HG03139 (cell line): ENCODE data around the gene ZNF24.
A peak's percentile ranks its signal among the peaks of the same experiment; 100 is the strongest.

Source experiments
- ATAC-seq: cut with Tn5 transposase; IDR thresholded peaks from one replicate; pipeline ENCODE4 v1.9.1; 2021; ENCODE audit not compliant: unreplicated experiment

ZNF24 gene

DNA sequence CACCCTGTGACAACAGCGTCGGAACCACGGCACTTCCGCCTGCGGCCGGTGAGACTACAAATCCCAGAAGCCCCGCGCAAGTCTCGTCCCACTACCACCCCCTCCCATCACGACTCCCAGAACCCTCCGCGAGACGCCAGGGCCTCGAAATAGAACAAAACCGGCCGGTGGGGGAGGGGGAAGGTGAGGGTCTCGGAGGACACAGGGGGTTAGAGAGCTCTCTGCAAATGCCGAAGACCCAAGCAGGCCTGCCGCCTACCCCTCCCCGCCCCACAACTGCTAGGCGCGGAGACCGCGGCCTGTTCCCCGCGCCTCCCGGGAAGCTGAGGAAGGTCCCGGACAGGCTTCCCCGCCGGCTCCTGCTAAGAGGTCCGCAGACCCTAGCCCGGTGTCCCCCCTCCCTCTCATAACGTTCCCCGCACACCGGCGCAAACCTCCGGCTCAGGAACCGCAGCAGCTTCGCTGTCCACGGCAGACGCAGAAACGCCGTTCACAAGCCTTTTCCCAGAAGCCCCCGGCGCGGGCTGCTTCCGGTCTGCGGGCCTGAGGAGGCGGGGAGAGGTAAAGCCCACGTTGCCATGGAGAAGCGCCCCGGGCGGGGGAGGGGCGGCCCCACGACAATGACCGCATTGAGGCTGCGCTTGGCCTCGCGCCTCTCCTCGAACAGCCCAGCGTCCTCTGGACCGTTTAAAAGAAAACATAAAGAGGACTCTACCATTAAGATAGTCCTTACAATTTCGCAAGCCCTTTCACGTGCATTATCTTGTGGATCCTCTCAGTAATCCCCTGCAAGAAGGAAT is at the start of gene ZNF24:
Gene ZNF24, minus strand, starts transcription at position 485 of the 800 bp plus-strand sequence. CDS start 3,770 bp downstream, outside the sequence.
- peak; percentile 90 for ATAC-seq

DNA sequence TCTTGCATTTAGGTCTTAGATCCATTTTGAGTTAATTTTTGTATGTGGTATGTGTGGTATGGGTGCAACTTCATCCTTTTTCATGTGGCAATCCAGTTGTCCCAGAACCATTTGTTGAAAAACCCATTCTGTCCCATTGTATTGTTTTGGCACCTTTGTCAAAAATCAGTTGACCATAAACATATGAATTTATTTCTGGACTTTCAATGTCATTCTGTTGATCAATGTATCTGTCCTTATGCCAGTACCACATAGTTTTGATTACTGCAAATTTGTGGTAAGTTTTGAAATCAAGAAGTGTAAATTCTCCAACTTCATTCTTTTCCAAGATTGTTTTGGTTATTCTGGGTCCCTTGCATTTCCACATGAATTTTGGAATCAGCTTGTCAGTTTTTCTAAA is 49.5 kb upstream of the ZNF24 start:
- no peak for ATAC-seq

DNA sequence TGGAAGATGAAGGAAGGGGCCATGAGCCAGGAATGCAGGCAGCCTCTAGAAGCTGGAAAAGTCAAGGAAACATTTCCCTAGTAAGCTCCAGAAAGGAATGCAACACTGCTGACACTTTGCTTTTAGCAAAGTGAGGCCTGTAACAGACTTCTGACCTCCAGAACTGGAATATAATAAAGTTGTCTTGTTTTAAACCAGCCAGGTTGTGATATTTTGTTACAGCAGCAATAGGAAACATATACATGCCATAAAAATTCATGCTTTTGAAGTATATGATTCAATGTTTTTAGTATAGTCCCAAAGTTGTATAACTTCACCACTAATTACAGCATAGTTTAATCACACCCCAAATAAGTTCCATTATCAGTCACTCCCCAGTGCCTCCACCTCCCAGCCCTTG is 48.2 kb upstream of the ZNF24 start:
- ATAC-seq: no peak

DNA sequence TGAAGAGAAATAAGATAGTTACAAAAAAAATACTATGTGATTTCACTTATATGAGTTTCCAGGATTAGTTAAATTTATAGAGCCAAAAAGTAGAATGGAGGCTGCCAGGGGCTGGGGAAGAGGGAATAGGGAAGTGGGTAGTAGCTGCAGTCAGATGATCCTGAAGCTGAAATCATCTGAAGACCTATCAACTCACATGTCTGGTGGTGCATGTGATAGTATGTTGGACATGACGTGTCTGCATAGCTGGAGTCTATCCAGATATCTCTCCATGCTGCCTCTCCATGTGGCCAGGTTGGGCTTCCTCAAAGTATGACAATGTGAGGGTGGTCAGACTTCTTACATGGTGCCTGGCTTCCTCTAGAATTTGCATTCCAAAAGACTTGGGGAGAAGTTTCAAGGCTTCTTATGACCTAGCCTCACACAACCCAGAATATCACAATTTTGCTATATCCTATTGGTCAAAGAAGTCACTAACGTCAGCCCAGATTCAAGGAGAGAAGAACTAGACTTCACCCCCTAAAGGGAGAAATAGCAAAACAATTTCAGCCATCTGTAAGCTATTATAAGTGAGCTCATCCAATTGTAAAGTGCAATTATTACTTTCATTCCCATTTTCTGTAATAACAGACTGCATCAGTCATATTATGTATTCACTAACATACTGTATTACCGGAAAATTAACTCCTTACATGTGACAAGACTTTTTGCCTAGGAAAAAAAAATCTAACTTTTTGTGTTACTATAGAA is 46.9 kb upstream of the ZNF24 start:
- no peak for ATAC-seq

DNA sequence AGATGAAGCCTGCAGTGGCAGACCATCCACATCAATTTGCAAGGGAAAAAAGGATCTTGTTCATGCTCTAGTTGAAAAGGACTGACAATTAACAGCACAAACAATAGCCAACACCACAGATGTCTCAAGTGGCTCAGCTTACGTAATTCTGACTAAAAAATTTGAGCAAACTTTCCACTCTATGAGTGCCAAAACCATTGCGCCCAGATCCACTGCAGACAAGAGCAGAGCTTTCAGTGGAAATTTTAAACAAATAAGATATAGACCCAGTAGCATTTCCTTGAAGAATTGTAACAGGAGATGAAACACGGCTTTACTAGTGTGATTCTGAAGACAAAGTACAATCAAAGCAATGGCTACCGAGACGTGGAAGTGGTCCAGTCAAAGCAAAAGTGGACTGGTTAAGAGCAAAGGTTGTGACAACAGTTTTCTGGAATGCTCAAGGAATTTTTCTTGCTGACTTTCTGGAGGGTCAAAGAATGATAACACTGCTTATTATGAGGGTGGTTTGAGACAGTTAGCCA is 44.9 kb upstream of the ZNF24 start:
- no peak for ATAC-seq

DNA sequence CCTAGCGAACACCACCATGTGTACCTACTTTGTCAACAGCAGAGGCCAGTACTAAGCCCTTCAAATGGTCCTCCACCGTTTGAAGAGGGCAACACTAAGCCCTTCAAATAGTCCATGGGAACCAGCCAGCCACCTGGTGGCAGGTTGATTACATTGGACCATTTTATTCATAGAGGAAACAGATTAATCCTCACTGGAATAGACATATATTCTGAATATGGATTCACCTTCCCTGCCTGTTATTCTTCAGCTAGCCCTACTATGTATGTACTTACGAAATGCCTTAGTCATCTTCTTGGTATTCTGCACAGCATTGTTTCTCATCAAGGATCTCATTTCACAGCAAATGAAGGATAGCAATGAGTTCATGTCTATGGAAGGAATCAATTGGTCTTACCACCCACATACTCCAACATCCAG is 42.9 kb upstream of the ZNF24 start:
- no peak for ATAC-seq

DNA sequence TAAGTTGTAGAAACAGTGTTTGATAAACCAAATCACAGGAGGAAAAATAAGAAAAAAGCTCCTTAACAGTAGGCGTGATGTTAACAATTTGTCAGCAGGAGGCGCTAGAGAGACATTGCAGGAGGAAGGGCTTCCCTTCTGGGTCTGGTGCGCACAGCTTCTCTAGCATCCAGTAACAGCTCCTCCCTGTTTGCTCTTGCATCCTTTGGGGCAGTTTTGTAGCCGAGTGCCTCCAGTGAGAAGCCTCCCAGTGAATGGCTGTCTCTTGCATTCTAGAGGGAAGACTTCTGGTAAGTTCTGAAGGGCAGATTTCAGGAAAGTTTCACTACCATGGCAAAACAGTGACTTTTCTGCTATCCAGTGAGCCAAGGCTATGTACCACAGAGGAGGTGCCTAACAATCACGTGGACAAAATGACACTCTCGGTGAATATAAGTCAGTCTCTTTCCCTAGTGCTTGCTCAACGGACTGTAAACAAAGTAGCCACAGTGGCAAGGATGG is 42.4 kb upstream of the ZNF24 start:
- ATAC-seq: peak; percentile 72

DNA sequence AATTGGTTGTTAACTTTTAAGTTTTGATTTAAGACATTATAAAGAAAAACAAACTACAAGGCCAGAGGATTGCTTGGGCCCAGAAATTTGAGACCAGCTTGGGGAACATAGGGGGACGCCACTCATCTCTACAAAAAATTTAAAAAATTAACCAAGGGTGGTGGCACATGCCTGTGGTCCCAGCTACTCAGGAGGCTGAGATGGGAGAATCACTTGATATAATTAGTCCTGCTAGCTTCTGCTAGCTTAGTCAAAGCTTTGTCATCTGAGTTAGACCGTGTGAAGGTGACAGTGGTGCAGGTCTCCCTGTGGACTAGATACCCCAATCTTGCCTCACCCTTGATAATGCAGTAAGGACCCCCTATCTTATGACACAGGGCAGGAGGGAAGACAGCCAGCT is 38.9 kb upstream of the ZNF24 start:
- no peak for ATAC-seq

DNA sequence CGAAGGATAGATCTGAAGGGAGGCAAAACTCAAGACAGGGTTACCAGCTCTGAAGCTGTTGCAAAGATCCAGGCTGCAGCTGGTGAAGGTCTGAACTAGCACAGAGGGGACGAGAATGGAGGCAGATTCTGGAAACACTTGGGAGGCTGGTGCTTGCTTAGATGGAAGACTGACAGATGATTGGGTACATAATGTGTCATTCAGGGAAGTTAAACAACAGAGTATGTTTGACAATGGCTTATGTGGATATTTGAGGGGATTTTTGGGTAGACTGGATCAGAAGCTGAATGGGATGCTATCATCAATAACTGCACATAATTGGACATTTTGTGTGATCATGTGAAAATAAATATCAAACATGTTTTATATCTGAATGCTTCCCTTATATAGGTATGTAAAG is 35.2 kb upstream of the ZNF24 start:
- ATAC-seq: no peak

DNA sequence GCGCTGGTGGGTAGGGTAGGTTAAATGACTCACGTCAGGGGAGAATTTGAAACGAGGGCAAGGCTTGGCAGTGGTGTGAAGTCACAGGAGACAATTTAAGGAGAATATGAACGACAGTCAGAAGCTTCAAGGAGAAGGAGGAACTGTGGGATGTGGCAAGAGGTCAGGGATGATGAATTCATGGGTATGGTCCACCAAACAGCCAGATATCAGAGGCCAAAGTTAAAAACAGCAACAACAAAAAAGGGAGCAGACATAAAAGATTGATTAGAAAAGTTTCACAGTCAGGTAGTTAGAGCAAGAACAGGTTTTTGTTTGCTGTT is 34.3 kb upstream of the ZNF24 start:
- no peak for ATAC-seq

DNA sequence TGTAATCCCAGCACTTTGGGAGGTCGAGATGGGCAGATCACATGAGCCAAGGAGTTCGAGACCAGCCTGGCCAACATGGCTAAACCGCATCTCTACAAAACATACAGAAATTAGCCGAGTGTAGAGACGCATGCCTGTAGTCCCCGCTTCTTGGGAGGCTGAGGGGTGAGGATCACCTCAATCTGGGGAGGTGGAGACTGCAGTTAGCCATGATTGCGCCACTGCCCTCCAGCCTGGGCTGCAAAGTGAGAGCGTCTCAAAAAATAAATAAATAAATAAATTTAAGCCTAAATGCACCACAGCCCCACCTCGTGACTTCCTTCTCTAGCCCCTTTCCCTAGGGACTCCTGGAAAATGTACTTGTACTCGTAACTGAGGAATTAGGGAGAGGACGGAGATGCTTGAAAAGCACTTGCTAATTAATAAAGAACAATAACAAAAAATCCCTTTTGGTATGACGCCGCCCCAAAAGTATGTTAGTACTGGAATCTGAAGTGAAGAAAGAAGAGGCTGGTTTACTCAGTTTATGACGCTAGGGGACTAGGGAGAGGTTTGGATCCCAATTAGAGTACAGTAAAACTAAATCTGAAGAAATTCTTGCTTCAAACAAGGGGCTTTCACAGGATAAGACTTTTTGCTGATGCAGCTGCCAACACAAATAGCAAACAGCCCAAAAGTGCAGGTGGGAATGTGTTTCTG is 33.8 kb upstream of the ZNF24 start:
- ATAC-seq: no peak

DNA sequence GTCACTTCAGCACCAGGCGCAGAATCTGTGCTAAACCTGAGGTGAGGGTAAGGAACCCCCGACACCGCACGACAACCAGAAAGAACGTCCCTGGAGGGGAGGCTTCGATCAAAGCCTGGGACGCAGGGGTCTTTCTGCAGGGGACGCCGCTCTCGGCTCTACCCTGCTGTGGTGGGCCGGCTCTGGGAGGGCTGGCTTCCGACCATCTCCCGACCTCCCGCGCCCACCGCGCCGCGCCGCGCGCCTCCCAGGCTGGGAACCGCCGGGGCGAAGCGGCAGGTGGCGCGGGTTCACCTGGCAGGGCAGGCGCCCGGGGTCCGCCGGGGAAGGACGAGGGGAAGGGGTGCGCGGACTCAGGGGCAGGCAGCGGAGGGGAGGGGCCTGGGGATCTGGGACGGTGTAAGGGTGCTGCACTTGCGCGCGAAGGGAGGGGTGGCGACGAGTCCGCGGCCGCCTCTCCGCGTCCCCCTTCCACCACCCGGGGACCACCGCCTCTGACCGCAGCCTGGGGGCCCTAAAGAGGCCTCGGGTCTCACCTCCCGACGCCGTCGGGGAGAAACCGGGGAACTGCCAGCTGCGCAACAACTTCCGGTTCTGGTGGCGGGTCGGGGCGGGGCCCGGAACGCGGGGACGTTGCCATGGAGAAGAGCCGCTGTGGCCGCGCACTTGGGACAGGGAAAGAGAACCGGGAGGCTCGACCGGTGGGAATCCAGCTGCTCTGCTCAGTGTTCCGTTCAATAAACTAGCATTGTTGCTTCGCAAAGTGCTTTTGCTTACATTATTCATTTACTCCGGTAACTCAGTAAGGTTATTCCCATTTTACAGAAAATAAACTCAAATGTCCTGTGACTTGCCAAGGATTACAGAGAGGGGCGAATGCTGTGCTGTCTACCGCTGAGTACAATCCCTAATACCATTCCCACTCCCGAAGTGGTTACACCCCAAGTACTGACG is 32.8 kb upstream of the ZNF24 start, which contains the start of gene ZNF396:
Gene ZNF396, minus strand, starts transcription at position 596 of the 954 bp plus-strand sequence. CDS start 3,045 bp downstream, outside the sequence.
- peak; percentile 83 for ATAC-seq

DNA sequence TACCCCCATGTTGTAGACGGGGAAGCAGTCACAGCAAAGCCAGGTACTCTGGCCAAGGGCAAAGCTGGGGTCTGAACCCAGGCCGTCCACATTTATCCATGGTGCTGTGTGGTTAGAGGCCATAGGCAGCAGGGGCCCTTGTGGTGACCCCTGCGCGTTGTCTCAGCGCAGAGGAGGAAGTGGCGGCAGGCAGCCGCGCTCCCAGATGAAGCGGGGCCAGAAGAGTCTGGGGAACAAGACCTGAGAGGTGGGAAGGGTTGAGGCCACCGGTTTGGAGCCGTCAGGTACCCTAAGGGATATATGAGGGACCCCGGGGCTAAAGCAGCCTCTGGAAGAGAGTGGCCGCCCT is 32.1 kb upstream of the ZNF24 start:
- ATAC-seq: peak; percentile 49

DNA sequence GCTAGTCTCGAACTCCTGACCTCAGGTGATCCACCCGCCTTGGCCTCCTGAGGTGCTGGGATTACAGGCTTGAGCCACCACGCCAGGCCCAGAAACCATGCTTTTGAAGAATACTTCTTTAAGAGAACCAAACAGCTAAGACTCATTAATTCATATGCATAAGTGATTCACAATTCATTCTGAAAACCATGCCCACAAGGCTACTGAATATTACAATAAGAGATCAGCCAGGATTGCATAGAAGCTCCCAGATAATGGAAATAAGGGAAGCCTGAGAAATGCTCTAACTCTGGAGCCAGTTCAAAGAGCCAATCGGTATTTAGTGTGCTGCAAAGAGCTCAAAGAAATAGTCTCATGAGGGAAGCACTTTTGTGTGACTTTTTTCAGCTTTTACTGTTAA is 30.5 kb upstream of the ZNF24 start:
- no peak for ATAC-seq

DNA sequence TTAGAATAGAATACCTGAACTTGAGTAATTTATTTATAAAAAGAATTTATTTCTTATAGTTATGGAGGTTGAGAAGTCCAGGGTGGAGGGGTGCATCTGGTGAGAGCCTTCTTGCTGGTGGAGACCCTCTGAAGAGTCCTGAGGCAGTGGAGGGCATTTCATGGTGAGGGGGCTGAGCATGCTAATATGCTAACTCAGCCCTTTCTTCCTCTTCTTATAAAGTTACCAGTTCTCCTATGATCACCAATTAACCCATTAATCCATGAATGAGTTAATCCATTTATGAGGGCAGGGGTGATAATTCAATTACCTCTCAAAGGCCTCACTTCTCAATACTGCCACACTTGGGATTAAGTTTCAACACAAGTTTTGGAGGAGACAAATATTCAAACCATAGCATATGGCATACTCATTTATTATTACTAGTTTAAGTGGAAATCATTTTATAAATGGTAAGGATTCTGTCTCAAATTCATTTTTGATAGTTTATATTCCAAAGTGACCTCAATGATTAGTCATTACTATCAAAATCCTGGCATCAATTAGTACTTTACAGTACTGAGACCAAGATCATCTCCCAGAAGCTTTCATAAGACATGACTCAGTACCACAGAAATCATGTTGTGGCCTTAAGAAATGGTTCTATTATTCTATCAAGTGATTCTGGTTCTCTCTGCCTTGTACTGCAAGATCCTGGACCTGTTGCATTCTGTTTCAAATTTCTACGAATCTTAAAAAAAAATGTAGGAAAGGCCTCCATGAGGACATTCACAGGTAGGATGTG is 27.4 kb upstream of the ZNF24 start:
- no peak for ATAC-seq

DNA sequence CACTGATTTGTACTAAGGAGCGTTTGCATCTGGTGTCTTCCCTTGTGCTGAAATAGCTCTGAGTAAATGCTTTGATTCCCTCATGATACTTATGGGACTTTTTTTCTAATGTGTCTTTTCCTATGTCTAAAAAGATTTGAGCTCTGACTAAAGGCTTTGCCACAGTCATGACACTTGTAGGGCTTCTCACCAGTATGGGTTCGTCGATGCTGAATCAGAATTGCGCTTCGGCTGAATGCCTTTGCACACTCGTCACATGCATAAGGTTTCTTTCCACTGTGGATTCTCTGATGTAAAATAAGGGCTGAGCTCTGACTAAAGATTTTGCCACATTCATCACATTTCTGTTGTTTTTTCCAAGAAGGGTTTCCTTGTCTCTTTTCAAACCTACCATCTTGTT is 24.9 kb upstream of the ZNF24 start:
- no peak for ATAC-seq

DNA sequence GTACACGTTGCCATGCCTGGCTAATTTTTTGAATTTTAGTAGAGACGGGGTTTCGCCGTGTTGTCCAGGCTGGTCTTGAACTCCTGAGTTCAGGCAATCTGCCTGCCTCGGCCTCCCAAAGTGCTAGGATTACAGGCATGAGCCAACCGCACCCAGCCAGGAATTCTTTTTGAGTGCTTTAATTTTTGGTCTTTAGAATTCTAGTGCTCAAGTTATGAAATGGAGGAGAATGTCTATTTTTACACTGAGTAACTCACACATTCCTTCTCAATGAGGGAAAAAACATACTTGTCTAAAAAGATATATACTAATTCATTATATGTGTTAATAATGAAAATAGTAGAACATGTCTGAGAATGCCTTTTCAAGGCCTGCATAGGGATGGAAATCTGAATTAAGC is 24.4 kb upstream of the ZNF24 start:
- ATAC-seq: no peak

DNA sequence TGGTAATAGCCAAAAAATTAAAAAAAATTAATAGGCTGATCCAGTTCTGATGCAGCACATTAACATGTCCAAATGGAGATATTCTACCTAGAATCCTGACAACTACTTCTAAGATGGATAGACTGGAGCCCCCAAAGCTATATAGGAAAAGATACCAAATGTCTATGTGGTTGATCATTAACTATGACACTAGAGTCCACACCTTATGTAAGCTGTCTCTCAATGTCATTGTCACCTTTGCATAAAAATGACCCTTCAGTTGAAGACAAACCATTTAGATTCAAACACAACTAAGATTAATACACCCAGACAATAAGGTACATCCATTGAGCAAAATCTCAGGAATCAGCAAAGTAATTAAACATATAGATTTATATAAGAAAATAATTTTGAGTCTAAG is 18.3 kb upstream of the ZNF24 start:
- ATAC-seq: no peak

DNA sequence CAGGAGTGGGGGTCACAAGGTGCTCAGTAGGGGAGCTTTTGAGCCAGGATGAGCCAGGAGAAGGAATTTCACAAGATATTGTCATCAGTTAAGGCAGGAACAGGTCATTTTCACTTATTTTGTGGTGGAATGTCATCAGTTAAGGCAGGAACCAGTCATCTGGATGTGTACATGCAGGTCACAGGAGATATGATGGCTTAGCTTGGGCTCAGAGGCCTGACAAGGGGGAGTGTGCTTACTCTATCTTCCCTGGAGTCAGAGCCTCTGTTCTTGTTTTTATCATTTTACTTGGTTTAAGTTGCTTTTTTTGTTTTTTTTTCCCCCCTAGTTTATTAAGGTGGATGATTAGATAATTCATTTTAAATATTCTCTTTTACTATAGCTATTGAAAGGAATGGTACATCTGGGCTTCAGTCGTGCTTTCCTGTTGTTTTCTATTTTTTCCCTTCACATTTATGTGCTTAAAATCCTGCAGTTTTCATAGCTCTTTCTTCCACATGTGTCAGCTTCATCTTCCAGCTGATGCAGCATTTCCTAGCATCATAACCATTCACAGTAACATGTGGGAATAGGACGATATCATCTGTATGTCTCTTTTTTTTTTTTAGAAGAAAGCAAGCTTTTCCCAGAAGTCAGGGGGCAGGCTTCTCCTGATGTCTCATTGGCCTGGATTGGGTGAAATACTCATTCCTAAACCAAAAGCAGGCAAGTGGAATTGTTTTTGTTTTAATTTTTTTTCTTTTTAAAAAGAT is 17.5 kb upstream of the ZNF24 start:
- ATAC-seq: no peak
